Erythroblast (primary cell): ENCODE measurements around the gene WSCD1.

Experiments
- GATA1 ChIP-seq: IDR thresholded peaks from 2 replicates; pipeline ENCODE4 v1.6.1; 2011; ENCODE audit warnings: low read depth, mild to moderate bottlenecking, control low read depth, low read length, moderate library complexity
- POLR2A ChIP-seq: IDR thresholded peaks from 2 replicates; pipeline ENCODE4 v1.6.1; 2011; ENCODE audit warnings: mild to moderate bottlenecking, low read length

DNA sequence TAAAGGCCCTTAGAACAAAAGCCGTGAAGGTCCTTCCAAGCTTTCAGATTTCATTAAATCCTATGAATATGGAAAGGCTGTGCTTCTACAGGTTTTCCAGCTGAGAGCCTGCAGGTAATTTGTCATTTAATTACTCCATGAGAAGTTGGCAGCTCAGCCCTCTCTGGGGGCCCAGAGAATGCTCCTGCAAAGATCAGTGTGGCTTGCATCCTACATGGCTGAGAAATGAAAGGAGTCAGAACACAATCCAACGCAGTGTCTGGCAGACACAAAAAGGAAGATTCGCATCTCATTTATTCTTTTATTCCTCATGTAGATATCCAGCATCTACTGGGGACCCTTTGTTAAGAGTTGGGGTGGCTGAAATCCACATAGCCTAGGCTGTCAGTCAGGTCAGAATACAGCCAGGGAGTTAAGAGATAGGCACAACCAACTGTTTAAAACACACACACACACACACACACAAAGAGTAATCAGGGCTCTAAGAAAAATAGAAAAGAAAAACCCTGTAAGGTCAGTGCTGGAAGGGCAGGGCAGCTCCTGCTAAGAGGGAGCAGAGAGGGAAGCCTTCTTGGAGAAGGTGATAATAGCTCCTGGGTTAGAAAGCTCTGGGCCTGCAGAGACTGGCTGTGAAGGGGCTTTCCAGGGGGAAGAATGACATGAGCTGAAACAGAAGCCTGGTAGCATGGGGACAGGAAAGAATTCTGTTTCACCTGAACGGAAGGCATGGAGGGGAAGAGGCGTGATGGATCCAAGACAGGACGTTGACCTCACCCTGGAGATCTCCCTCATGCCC, 46.9 kb upstream of the WSCD1 start:
- TF ChIP-seq POLR2A (no peak), GATA1 (no peak)
